NOMO-1 (cell line): ENCODE data around the gene AGXT.

ENCODE experiments used
- DNase-seq, 2 experiments: peaks; one replicate each; lab custom pipeline; 2025; ENCODE audit not compliant: unreplicated experiment in 2 of 2; lab: John Stamatoyannopoulos, UW

Gene AGXT

DNA sequence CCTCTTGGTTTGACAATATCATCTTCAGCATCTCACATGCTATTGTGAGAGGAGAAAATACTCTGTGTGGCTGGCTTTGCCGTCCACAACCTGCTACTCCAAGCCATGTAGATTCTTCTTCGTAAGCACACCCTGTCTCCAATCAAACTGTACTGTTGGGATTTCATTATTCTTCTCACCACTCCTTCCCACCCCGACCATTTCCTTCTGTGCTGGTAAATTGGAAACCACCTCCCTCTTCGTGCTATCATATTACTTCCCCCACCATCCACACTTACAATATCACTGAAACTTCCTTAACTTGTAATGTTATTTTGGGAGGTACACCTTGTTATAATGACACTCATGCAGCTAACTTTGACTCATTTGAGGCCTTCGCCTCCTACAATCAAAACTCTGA, 3.2 kb upstream of the AGXT start:
- DNase-seq = no peak

GRCh38 chr2:240869109-240869955, 708 bp downstream of the AGXT start:
- DNase-seq = no peak

GRCh38 chr2:240869956-240870875, 1.6 kb downstream of the AGXT start:
- no peak for DNase-seq

GRCh38 chr2:240871071-240871958, 2.7 kb downstream of the AGXT start:
- DNase-seq = no peak

GRCh38 chr2:240872317-240873097, 3.9 kb downstream of the AGXT start:
- no peak for DNase-seq

GRCh38 chr2:240873098-240873788, 4.6 kb downstream of the AGXT start:
- DNase-seq = no peak

- no peak for DNase-seq
Observed at GRCh38 chr2:240873805-240874714, 5.4 kb downstream of the AGXT start.

DNA sequence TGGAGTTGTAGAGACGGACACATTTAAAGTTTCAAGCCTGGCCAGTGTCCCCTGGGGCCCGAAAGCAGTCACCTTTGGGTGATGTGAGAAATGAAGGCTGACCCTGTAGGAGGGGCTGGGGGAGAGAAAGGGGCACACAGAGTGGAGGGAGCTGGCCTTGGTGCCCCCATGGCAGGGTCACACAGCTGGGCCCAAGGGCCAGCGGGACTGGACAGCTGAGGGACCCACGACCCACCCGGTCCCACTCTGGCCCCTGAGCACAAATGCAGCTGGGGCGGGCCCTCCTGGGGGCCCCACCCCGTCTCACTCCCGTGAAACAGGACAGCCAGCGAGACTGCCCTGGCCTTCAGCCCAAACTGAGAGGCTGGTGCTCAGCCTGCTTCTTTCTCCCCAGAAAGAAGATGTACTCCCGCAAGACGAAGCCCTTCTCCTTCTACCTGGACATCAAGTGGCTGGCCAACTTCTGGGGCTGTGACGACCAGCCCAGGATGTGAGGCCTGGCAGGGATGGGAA, 6.1 kb downstream of the AGXT start:
- DNase-seq = no peak

DNA sequence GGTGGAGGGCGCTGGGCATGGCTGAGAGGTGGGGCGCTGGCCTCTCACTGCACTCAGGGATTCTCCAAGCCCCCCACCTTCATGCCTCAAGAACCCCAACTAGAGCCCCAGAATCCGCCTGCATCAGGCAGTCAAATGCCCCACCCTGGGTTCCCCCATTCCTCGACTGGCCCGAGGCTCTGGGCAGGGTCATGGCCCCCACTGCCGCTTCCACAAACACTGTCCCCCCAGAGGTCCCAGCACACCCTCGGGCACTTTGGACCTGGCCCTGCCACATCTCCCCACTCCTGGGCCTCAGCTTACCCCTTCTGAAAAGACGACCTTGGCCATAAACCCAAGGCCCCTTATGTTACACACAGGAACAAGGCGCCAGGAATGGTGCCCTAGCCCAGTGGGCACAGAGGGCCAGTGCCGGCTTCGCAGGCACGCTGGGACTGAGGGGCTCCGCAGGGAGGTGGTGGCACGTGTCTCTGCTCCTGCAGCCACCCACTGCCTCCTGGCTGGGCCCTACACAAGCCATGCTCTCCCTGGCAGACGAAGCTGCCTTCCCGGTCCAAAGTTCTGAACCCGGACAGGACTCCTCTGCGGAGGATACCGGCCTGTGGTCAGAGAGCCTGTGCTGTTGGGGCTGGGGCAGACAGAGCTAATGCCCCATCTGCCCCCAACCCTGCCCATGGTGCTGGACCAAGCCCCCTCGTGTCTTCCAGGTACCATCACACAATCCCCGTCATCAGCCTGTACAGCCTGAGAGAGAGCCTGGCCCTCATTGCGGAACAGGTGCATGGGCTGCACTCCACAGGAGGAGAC, 6.8 kb downstream of the AGXT start:
- DNase-seq = no peak

GRCh38 chr2:240876035-240876474, 7.4 kb downstream of the AGXT start:
- no peak for DNase-seq

DNA sequence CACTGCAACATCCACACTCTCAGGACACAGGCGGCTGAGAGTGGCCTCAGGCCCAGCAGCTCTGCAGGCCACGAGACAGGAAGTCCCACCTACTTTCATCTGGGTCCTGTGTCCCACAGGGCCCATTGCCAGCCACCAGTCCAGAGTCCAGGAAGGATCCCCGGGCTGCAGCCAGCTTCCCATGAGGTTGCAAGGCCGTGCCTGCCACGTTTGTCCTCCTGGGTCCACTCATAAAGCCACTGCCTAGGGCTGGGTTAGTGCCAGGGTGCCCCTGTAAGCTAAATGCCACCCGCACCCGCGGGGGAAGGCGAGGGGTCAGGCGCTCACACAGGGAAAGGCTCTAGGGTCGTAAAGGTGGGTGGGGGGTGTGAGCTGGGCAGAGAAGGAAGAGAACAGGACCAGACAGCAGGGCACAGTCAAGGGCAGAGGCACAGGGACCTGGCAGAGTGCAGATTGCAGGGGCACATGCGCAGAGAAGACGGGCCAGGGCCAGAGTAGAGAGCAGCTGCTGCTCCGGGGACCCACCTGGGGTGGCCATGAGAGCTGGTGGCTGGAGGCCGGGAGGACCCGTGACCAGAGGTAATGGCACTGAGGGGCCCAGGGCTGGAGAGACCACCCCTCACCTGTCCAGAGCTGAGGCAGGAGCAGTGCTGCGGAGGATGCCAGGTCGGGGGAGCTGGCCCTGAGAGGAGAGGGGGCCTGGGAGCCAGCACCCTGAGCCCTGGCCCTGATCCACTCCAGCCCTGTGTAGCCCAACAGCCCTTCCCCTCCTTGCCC, 8.0 kb downstream of the AGXT start:
- no peak for DNase-seq

- DNase-seq = no peak
Observed at GRCh38 chr2:240877460-240878340, 9.1 kb downstream of the AGXT start.

- DNase-seq = no peak
Observed at GRCh38 chr2:240878341-240878936, 9.8 kb downstream of the AGXT start.

DNA sequence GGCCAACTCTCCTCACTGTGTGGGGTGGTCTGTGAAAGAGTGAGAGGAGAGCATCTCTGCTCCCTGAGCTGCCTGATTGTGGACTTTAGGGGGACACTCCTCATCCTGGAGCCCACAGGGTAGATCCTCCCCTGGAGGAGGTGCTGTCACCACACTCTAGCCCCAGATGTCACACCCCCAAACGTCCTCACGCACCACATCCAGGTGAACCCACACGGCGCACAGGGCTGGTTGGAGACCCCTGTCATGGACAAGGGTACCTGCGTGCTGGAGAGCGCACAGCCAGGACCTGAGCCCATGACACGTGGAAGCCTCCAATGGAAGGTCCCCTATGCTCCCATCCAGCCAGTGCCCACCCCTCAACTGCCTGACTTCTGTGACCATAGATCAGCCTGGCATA, 10.5 kb downstream of the AGXT start:
- DNase-seq = no peak

DNA sequence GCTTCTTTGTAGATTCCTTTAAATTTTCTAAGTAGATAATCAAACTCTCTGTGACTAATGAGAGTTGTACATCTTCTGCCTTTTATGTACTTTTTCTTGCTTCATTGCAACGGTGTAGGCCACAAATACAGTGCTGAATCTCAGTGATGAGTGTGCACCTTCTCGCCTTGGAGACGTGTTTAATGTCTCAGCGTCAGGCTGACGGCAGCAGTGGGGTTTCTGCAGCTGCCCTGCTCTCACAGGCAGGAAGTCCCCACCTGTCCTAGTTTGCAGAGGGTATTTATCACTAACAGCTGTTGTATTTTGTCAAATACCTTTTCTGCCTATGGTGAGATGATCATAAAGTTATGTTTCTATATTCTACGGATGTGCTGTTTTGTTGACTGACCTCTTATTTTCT, 13.3 kb downstream of the AGXT start:
- DNase-seq = no peak
